Tongue (tissue), 2 donors: ENCODE results near the gene TREM1. TPM values are rescaled to one million over a fixed set of nuclear protein-coding genes. Genes with fewer than 3 reads are reported as not detected.
"Not testable (repeated sequence)": the region's sequence is repeated elsewhere in the genome, so short reads cannot be mapped to it uniquely, and the experiment has no call there.

Experiments used
- DNase-seq: peaks from one replicate; pipeline ENCODE4 v3.0.0-alpha.2; 2015
- total RNA-seq: library from RNA; depleted of rRNA; stranded (reverse); fragments of >200 nt; gene quantifications from one replicate; pipeline ENCODE4 v1.2.3, GENCODE V29; 2014

The TREM1 gene
- total RNA-seq, 1 donor from 2014 or later: 1.7 TPM

DNA sequence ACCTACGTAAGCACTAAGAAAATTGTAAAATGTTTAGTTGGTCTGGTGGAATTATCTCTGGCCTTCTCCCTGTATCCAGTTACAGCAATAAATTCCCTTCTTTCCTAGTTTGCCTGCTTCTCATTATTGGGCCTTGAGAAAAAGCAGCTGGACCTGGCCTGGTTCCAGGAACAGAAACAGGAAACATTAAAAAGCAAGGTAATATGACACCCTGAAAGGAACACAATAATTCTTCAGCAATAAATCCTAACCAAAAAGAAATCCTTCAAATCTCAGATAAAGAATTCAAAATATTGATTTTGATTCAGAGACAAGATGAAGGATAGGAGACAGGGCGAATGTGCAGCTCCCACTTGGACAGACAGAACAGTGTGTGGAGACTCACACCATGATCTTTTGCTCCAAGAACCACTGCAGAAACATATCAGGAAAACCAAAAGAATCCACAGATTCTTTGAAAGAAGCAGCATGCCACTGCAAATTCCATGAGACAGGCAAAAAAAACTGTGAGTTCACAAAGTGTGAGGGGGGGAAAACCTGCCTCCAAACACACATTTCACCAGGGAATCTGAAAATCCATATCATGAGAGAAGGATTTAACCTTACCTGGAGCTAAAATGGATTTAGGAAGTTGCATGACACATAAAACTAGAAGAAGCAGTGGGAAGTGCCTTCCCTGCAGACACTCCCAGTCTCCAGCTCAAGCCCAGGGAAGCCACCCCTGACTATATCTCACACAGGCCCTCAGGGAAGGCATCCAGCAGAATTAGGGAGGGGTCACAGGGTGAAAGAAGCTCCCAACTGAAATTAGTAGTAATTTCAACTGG, 28.9 kb downstream of the TREM1 start:
- DNase-seq: peak; percentile 91

- DNase-seq: no peak
Observed at GRCh38 chr6:41256383-41256782, 30.1 kb downstream of the TREM1 start.

DNA sequence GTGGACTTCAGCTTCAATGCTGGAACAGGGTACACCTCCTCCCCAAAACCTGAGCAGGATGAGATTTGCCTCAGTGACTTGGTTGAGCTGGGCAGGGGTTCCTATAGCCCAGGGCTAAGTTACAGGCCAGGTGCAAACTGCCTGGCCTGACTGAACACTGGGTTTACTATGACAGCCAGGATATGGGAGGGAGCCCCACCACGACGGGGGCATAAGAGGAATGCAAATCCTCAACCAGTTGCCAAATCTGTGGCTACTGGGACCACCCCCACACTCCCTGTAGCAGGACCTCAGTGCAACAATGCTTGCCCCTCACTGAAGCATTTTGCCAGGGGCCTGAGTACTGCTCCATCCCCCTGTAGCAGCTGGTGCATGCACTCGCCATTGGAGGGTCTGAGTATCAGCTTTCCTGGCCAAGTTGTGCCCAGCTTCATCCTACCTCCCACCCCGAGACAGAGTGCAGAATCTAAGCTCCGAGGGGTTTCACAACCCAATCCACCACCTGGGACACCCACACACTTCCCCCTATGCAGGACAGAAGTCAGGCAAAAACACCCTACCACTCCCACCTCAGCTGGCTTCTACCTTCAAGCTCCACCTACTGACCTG, 30.7 kb downstream of the TREM1 start:
- no peak for DNase-seq

DNA sequence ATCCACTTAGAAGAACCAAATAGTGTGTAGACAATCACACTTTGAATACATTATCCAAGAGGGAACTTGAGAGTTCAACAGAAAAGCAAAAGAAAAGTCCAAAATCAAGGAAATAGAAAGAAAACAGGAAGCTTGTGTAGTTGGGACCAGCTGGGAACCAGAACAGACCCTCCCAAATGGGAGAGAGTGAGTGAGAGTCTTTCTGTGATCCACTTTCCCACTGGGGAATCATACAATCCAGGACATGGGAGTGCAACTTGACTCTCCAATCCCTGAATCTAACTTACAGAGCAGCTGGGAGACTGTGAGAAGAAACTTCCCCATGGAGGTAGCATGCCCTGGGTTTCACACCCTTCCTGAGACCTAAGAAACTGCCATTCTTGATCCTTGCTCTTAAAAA, 31.4 kb downstream of the TREM1 start:
- peak; percentile 17 for DNase-seq

DNA sequence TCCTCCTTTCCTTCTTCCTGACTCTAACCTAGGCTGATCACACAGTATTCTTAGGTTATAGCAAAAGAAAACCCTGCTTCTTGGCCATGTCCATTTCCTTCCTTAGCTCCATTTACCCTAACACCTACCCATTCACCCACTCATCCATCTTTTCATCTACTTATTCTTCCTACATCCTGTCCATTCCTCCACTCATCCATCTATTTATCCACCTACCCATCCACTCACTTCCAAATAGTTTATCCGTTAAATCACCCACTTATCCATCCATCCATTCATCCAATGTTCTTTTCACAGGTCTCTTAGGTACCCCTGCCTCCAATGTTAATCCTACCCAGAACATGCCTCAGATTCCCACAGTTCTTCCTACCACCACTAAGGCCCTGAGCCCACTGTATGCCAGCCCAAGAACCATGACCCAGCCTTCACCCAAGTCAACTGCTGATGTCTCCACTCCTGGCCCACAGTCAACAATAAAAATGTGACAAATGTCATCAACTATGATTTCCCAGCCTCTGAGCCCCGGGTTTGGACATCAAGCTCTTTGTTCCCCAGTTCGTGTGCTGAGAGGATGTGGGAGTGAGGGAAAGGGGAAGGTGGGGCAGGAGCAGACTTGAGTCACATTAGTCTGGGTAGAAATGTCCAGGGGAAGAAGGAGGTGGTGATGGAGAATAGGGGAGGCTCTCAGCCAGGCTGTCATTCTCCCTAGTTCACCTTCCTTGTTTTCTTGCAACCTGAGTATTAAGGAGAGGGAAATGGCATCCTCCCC, 33.9 kb downstream of the TREM1 start:
- no peak for DNase-seq

- DNase-seq: no peak
Observed at GRCh38 chr6:41247882-41248705, 38.4 kb downstream of the TREM1 start.

- no peak for DNase-seq
Observed at GRCh38 chr6:41247288-41247865, 39.1 kb downstream of the TREM1 start.

GRCh38 chr6:41246529-41246928, 40.0 kb downstream of the TREM1 start:
- not testable (repeated sequence) for DNase-seq

DNA sequence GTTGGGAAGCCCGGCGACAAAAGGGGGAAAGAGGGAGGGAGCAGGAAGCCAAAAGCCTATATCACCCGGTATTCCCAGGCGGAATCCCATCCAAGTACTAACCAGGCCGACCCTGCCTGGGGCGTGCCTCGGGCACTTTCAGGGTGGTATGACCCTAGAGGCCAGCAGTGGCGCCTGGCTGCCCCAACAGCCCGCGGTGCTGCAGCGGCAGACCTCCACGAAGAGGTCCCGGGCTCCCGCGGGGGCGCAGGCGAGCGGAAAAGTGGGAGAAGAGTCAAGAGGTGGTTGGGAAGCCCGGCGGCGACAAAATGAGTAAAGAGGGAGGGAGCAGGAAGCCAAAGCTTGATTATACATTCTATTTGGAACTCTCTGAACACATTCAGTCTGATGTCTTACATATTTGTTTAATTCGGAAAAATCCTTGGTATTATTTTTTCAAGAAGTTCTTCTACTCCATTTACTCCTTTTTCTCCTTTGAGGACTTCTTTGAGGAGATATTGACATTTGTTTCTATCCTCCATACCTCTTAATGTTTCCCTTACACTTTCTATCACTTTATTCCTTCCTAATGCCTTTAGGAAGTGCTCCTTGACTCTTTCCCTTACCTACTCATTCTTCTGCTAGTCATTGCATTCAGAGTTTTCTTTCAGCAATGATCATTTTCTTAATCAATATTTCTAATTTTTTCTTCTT, 46.9 kb downstream of the TREM1 start:
- DNase-seq: no peak

DNA sequence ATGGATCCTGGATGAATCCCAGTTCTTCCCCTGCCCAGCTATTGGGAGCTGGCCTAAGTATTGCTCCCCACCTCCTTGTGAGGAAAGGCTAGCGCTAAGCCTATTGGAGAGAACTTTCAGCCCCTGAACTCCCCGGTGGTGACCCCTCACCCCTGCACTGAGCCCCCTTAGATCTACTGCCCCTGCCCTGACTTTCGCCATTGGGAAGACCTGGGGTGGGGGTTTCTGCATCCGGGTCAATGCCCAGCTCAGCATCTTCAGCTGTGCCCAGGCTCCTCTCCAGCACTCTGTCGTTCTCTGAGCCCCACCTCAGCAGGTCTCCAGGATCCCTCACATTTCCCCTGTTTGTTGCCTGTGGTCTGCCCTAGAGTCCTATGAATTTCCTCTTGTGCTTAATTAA, 49.4 kb downstream of the TREM1 start:
- DNase-seq: no peak

DNA sequence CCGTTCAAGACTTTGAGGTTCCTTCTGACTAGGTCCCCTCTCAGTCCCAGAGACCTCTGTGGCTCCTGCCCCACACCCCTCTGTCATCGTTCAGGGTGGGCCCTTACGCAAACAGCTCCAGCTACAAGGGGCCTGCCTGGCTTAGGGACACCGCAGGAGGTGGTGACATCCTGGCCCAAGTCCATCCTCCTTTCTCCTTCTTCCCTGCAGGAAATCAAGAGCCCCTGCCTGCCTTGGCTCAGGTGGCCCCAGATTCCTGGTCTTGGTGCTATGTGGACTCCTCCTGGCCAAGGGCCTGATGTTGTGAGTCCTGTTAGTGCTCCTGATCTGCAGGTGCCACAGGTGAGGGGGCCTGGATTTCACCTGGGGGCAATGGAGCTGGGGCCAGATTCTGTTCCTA, 50.2 kb downstream of the TREM1 start:
- no peak for DNase-seq

DNA sequence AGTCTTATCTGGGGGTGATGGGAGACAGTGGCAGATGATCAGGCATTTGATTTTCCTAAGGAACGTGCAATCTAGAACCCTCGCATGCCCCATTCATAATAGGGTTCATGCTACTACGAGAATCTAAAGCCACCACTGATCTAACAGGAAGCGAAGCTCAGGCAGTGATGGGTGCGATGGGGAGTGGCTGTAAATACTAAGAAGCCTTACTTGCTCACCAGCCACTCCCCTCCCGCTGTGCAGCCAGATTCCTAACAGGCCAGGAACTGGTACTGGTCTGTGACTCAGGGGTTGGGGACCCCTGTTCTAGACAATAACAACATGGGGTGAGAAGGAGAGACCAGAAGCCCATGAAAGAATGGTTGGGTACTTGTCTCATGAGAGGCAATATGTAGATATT, 53.8 kb downstream of the TREM1 start:
- DNase-seq: no peak

- DNase-seq: no peak
Observed at GRCh38 chr6:41231246-41231645, 55.2 kb downstream of the TREM1 start.

- no peak for DNase-seq
Observed at GRCh38 chr6:41229721-41230120, 56.8 kb downstream of the TREM1 start.

- no peak for DNase-seq
Observed at GRCh38 chr6:41228616-41229015, 57.9 kb downstream of the TREM1 start.

DNA sequence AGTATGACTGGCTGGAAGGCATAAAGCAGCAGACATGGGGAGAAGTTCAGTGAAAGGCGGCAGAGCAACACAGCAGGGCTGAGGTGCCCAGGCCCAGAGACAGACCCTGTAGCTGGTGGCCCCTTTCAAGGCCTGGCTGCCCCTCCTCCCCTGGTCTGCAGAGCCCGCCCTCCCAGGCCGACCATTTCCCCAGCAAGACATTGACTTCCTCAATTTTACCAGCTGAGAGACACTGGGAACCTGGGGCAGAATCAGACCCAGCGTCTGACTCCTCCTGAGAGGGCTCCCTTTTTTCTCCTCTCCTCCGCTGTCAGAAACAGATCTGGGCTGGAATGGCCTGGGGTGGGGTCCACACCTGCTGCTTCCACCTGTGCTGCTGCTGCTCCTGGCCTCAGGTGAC, 58.4 kb downstream of the TREM1 start, which contains the start of gene TREML4:
Gene TREML4 (plus strand): TSS at position 254 of the 400 bp plus-strand sequence. CDS start 79 bp downstream, at position 333.
- no peak for DNase-seq

DNA sequence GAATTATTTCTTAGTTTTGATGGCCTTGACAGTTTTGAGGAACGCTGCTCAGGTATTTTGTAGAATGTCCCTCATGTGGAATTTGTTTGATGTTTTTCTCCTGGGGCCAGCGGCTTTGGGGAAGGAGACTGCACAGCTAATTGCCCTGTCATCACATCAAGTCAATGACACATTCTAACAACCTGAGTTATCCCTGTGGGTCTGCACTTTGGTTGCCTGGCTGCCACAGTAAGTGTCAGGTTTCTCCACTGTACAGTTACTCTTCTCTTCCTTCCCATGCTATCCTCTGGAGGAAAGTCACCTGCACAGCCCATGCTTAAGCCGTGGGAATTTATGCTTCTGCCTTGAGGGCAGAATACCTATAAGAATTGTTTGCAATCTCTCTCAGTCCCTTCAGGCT, 59.7 kb downstream of the TREM1 start:
- DNase-seq: peak; percentile 7

DNA sequence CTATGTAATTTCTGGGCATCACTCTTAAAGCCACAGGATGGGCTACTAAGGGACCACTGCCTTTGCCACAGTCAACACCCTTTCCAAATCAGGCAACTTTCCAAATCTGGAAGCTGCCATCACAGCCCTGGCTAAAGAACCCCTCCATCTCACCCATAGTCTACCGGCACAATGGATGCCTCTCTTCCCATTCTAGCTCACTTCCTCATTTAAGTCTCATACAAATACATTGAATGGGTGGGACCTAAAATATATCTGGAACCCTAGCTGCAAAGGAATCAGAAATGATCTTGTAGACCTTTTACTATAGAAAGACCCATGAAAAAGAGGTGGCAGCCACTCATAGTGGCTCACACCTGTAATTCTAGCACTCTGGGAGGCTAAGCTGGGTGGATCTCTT, 61.7 kb downstream of the TREM1 start:
- no peak for DNase-seq
